GM18499 (cell line): ENCODE data around the gene FANCL.
"Not testable (repeated sequence)": the region's sequence is repeated elsewhere in the genome, so short reads cannot be mapped to it uniquely, and the experiment has no call there.

ENCODE experiments used
- ATAC-seq: cut with Tn5 transposase; IDR thresholded peaks from one replicate; pipeline ENCODE4 v1.9.1; 2021; ENCODE audit warnings: moderate number of reproducible peaks; ENCODE audit not compliant: insufficient read depth, unreplicated experiment

FANCL gene

GRCh38 chr2:58207189-58207588 lies 33.9 kb downstream of the FANCL start:
- no peak for ATAC-seq

- ATAC-seq = no peak
These were observed 34.3 kb downstream of the FANCL start for GRCh38 chr2:58206785-58207184.

DNA sequence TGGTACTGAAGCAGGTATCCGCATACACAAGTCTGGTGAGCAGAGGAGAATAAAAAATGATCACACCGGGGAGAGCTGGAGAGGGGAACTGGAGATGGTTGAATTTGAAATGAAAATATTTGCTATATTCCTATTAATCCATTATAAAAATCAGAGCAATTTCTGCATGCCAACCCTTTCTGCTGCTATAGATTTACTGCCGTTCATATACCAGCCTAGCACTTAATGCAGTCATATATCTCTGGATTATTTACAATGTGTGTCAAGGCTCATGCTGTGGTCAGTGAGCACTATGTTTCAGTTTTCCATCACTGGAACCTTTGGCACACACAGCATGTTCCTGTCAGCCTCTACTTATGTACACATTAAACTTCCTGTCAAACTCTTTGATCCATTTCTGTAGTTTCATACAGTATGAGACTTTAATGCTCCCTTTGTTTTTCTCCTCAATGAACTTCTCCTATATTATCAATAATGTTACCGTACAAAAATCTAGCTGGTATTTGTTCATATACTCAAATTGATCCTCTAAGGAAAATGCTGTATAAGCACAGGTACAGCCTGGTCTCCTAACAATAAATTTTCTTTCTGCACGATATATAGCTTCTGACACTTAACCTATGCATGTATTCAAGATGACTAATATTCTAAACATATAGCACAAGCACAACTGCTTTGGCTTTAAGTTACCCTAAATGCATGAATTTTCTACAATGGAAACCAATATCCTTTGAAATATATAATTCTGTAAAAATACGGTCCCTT lies 36.7 kb downstream of the FANCL start:
- no peak for ATAC-seq

DNA sequence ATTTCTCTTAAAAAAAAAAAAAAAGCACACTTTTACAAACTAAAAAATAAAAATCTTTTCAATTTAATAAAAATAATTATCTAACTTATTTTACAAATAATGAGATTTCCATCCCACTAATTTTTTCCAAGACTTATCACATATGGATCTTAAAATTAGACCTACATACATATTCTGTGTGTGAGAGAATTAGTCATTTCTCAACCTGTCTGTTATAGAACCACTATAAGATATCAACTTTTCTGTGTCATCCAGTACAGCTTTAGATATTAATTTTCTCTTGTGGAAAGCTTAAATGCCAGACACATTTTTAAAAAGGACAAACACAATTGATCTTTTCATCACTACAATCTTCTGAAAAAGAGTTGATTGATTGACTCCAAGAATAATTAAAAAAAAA lies 38.1 kb downstream of the FANCL start:
- no peak for ATAC-seq

- no peak for ATAC-seq
These were observed 38.7 kb downstream of the FANCL start for GRCh38 chr2:58202404-58202803.

DNA sequence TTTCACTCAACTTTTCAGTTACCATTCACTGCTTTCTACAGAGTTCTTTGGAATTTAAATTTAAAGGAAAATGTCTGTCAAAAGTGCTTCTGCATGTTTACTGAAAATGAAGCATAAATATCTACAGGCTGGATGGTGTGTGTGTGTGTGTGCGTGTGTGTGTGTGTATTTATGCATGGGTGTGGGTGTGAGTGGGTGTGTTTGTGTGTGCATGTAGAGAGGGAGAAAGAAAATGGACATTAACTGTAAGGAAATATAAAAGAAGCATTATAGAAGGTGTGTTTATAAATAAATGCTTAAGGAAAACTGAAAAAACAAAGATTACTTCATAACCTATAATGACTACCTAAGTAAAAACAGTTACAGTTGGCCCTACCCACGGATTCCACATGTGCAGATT lies 43.2 kb downstream of the FANCL start:
- ATAC-seq = no peak

GRCh38 chr2:58195662-58196061 lies 45.5 kb downstream of the FANCL start:
- ATAC-seq = no peak

GRCh38 chr2:58194458-58194857 lies 46.7 kb downstream of the FANCL start:
- no peak for ATAC-seq

DNA sequence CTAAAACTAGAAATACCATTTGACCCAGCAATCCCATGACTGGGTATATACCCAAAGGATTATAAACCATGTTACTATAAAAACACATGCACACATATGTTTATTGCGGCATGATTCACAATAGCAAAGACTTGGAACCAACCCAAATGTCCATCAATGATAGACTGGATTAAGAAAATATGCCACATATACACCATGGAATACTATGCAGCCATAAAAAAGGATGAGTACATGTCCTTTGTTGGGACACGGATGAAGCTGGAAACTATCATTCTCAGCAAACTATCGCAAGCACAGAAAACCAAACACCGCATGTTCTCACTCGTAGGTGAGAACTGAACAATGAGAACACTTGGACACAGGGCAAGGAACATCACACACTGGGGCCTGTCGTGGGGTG lies 54.1 kb downstream of the FANCL start:
- ATAC-seq = not testable (repeated sequence)

DNA sequence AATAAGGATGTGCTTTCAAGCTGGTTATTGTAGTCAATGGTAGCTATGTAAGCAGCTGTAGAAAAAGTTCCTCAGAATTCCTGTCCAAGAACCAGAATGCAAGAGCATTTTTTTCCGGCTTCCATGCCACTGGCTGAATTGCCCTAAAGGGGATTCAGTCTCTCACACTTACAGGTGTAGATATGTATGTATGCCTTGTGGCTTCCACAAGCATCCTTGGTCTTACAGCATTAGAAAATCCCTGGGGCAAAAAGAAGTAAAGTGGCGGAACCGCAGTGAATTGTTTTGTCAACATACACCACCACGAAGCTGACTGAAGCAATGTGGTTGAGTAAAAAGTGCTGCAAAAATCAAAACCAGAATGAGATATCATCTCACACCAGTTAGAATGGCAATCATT lies 54.6 kb downstream of the FANCL start:
- ATAC-seq = no peak

DNA sequence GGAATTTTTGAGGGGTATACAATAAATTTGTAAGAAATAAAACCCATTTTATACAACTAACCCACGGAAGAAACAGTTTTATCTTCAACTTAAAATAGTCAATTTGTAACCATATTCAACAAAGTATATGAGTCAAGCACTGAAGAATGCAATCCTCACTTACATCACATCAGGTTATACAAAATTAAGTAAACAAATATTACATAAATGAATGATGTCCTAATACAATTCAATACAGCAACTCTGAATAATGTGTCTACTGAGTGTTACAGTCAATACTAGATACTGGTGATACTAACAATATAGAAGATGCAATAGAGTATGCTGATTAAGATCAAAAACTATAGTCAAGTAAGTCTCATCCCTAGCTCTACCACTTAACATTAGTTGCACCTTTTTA lies 58.6 kb downstream of the FANCL start:
- no peak for ATAC-seq

DNA sequence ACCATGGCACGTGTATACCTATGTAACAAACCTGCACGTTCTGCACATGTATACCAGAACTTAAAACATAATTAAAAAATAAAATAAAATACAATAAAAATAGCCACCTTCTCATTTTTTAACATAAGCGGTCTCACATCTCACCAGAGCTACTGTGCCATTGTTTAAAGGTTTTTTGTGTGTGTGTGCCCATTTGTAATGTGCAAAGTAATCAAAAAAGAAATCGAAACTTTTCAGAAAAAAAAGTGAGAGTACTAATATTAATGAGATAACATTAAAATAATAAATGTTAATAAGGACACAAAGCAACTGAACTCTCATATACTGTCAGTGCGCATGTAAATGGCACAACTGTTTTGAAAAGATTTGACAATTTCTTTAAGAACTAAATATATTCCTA lies 60.5 kb downstream of the FANCL start:
- ATAC-seq = no peak

- ATAC-seq = not testable (repeated sequence)
These were observed 61.0 kb downstream of the FANCL start for GRCh38 chr2:58180175-58180574.

DNA sequence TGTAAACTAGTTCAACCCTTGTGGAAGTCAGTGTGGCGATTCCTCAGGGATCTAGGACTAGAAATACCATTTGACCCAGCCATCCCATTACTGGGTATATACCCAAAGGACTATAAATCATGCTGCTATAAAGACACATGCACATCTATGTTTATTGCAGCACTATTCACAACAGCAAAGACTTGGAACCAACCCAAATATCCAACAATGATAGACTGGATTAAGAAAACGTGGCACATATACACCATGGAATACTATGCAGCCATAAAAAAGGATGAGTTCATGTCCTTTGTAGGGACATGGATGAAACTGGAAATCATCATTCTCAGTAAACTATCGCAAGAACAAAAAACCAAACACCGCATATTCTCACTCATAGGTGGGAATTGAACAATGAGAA lies 63.9 kb downstream of the FANCL start:
- ATAC-seq = not testable (repeated sequence)

- ATAC-seq = not testable (repeated sequence)
These were observed 69.3 kb downstream of the FANCL start for GRCh38 chr2:58171831-58172230.

GRCh38 chr2:58170334-58170933 lies 70.7 kb downstream of the FANCL start:
- not testable (repeated sequence) for ATAC-seq

DNA sequence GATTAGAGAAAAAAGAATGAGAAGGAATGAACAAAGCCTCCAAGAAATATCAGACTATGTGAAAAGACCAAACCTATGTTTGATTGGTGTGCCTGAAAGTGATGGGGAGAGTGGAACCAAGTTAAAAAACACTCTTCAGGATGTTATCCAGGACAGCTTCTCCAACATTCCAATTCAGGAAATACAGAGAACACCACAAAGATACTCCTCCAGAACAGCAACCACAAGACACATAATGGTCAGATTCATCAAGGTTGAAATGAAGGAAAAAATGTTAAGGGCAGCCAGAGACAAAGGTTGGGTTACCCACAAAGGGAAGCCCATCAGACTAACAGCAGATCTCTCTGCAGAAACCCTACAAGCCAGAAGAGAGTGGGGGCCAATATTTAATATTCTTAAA lies 71.3 kb downstream of the FANCL start:
- not testable (repeated sequence) for ATAC-seq

GRCh38 chr2:58168130-58168529 lies 73.0 kb downstream of the FANCL start:
- ATAC-seq = not testable (repeated sequence)

- no peak for ATAC-seq
These were observed 77.2 kb downstream of the FANCL start for GRCh38 chr2:58163913-58164312.

GRCh38 chr2:58158481-58158880 lies 82.6 kb downstream of the FANCL start:
- ATAC-seq = no peak

DNA sequence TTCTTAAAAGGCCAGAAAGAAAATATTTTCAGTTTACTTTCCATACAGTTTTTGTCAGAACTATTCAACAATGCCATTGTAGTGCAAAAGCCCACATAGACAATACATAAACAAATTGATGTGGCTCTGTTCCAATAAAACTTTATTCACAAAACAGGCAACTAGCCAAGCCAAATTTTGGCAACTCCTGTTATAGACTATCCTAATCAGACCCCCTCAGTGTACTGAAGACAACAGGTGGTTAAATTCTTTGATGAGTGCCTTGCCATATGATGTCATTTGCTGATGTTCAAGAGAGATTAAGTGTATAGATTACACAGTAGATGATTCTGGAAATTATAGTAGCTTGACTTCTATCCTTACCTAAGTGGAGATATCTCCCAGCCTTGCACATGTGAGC lies 83.4 kb downstream of the FANCL start:
- ATAC-seq = no peak

DNA sequence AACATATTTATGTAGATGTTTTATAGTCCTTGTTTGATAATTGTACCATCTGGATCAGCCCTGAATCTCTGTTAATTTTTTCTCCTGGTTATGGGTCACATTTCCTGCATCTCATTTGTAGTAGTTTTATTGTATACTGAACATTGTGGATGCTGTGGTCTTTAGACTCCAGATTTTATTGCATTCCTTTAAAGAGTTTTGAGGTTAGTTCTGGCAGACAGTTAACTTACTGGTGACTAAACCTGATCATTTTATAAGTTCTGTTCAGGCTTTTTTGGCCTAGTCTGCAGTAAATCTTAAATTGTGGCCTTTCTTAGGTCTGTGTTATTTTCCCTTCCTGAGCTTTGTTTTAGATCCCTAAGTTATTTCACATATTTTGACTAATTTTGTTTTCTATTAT lies 84.3 kb downstream of the FANCL start:
- ATAC-seq = no peak
